ENCODE data around the gene ZC3H18. TPM values are rescaled to one million over a fixed set of nuclear protein-coding genes. Genes with fewer than 3 reads are reported as not detected.

ZC3H18 gene
- total RNA-seq, 1 donor from 2014 or later, result 23.9 TPM

GRCh38 chr16:88681084-88681680, 111.0 kb downstream of the ZC3H18 start:
- ATAC-seq, result no peak
- intact Hi-C loops (cut with micrococcal nuclease), result no loop called here

More at GRCh38 chr16:88681084-88681680, 111.0 kb downstream of the ZC3H18 start:
- no peak for DNase-seq

Other genes with a start within 250 kb of the ZC3H18 start
- 1.0 TPM for gene ZNF469, start 187.4 kb upstream of the ZC3H18 start, total RNA-seq
- gene ZFPM1, start 117.1 kb upstream of the ZC3H18 start, total RNA-seq, result 3.5 TPM
- gene IL17C, start 68.2 kb downstream of the ZC3H18 start, total RNA-seq, result not detected
- 48.6 TPM for gene CYBA, start 80.7 kb downstream of the ZC3H18 start, total RNA-seq
- 23.9 TPM for gene MVD, start 92.7 kb downstream of the ZC3H18 start, total RNA-seq
- 3.8 TPM for gene SNAI3, start 116.1 kb downstream of the ZC3H18 start, total RNA-seq
- 16.2 TPM for gene RNF166, start 136.0 kb downstream of the ZC3H18 start, total RNA-seq
- gene CTU2, start 136.1 kb downstream of the ZC3H18 start, total RNA-seq, result 22.7 TPM
- 19.1 TPM for gene PIEZO1, start 214.8 kb downstream of the ZC3H18 start, total RNA-seq
- gene CDT1, start 233.4 kb downstream of the ZC3H18 start, total RNA-seq, result 0.97 TPM
- 40.9 TPM for gene APRT, start 241.5 kb downstream of the ZC3H18 start, total RNA-seq

Data from left ventricle myocardium superior (tissue), 1 donor.